Activated CD4-positive, alpha-beta T cell treated with anti-CD3 and anti-CD28 coated beads for 36 hours (primary cell): ENCODE data around the gene RPL38. TPM values are rescaled to one million over a fixed set of nuclear protein-coding genes. Genes with fewer than 3 reads are reported as not detected.

Experiments
- ATAC-seq: fragments of 200-7000 bp; cut with Tn5 transposase; one replicate; pipeline ENCODE4 v1.10.0; 2021; ENCODE audit warnings: mild to moderate bottlenecking, moderate library complexity
- CTCF ChIA-PET: fragments of 350-600 bp; sonication (Branson Sonifier 250); formaldehyde crosslinking; loops from one replicate; lab custom pipeline; 2021; ENCODE audit warnings: antibody characterized with exemption; lab: Charles Lee
- POLR2A ChIA-PET: fragments of 350-600 bp; sonication (Branson Sonifier 250); formaldehyde crosslinking; loops from one replicate; lab custom pipeline; 2021; ENCODE audit warnings: antibody characterized with exemption, inconsistent platforms; lab: Charles Lee
- DNase-seq: peaks from one replicate; pipeline ENCODE4 v3.0.0-alpha.2; 2020
- H3K27ac Mint-ChIP-seq: one replicate; pipeline ENCODE4 v1.8.0; 2021; ENCODE audit warnings: mixed read lengths
- H3K27me3 Mint-ChIP-seq: one replicate; pipeline ENCODE4 v1.8.0; 2021; ENCODE audit warnings: mixed read lengths
- H3K36me3 Mint-ChIP-seq: one replicate; pipeline ENCODE4 v1.8.0; 2021; ENCODE audit warnings: low read depth, mixed read lengths
- H3K4me1 Mint-ChIP-seq: one replicate; pipeline ENCODE4 v1.8.0; 2021; ENCODE audit warnings: mixed read lengths
- H3K4me3 Mint-ChIP-seq: one replicate; pipeline ENCODE4 v1.8.0; 2021; ENCODE audit warnings: mild to moderate bottlenecking, moderate library complexity, mixed read lengths
- H3K9me3 Mint-ChIP-seq: one replicate; pipeline ENCODE4 v1.8.0; 2021; ENCODE audit warnings: low read depth, mixed read lengths
- intact Hi-C, 2 experiments: fragments of 100-400 bp; cut with DNase I in 1 of 2; cut with micrococcal nuclease in 1 of 2; formaldehyde crosslinking; loops; one replicate each; pipeline versions ENCODE4 v1.14.2 to v1.15.1; 2022 to 2024; cut with DNase I, micrococcal nuclease
- total RNA-seq, 2 experiments: library from RNA; stranded (reverse); gene quantifications; one replicate each; pipeline ENCODE4 v1.2.3, GENCODE V29; 2021

Gene RPL38
- total RNA-seq, 2 experiments from 2014 or later: 1,648 to 1,818 TPM

DNA sequence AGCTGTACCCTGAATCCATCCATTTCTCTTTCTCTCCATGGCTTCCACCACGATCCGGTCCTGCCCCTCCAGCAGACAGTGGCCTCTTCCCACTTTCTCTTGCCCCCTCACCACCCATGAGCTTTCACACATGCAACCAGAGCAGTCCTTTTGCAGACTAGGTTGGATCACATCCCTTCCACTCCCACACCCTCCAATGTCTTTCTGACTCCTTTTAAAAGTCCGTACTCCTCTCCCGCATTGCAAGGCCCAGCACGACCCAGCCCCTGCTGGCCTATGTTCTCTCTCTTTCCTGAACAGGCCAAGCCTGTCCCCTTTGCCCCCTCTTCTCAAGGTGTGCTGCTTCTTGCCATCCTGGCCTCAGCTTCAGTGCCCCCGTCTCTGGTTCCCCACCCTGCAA, 48.1 kb downstream of the RPL38 start:
- H3K27me3 Mint-ChIP-seq: no peaks in the 10 kb centered on the region
- ATAC-seq (no peak), DNase-seq (no peak)
- ChIA-PET POLR2A (no interaction called here), CTCF (no interaction called here)
- no peak overlapping the region for H3K4me3 Mint-ChIP-seq
- no peaks in the 10 kb centered on the region for H3K36me3 Mint-ChIP-seq
- H3K27ac Mint-ChIP-seq: no peak overlapping the region
- H3K9me3 Mint-ChIP-seq: no peaks in the 10 kb centered on the region
- intact Hi-C loops: no loop called here
- H3K4me1 Mint-ChIP-seq: no peaks in the 10 kb centered on the region

DNA sequence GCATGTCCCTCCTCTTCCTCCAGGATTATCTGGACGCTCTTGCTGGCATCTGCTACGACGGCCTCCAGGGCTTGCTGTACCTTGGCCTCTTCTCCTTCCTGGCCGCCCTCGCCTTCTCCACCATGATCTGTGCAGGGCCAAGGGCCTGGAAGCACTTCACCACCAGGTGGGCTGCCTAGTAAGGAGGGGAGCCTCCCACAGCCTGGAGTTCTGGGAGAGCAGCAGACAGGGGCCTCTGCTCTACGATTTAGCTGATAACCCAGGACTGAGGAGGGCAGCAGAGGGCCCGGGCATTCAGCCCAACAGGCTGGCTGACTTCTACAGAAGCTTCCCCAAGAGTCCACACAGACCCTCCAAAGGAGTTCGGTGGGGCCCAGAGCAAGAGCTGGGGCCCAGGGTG, 48.7 kb downstream of the RPL38 start:
- no peaks in the 10 kb centered on the region for H3K36me3 Mint-ChIP-seq
- DNase-seq: no peak
- ChIA-PET CTCF (no interaction called here), POLR2A (no interaction called here)
- no peak overlapping the region for H3K4me3 Mint-ChIP-seq
- no peaks in the 10 kb centered on the region for H3K27me3 Mint-ChIP-seq
- no peaks in the 10 kb centered on the region for H3K4me1 Mint-ChIP-seq
- no peaks in the 10 kb centered on the region for H3K9me3 Mint-ChIP-seq
- ATAC-seq: no peak
- intact Hi-C loops: no loop called here
- H3K27ac Mint-ChIP-seq: no peak overlapping the region

DNA sequence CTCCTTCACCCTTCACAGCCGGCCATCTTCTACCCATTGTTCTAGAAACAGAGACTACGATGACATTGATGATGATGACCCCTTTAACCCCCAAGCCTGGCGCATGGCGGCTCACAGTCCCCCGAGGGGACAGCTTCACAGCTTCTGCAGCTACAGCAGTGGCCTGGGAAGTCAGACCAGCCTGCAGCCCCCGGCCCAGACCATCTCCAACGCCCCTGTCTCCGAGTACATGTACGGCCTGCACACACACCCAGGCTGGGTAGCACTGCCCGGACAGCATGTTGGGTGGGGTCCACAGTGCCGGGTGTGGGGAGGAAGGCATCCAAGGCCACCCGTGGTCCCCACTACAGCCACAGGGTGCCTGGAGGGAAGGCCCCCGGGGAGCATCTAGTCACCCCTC, 49.6 kb downstream of the RPL38 start:
- intact Hi-C loops: no loop called here
- Mint-ChIP-seq H3K4me3 (no peak overlapping the region), H3K9me3 (no peaks in the 10 kb centered on the region), H3K27me3 (no peaks in the 10 kb centered on the region), H3K4me1 (no peaks in the 10 kb centered on the region), H3K27ac (no peak overlapping the region), H3K36me3 (no peaks in the 10 kb centered on the region)
- ChIA-PET POLR2A (no interaction called here), CTCF (no interaction called here)
- no peak for ATAC-seq
- no peak for DNase-seq

DNA sequence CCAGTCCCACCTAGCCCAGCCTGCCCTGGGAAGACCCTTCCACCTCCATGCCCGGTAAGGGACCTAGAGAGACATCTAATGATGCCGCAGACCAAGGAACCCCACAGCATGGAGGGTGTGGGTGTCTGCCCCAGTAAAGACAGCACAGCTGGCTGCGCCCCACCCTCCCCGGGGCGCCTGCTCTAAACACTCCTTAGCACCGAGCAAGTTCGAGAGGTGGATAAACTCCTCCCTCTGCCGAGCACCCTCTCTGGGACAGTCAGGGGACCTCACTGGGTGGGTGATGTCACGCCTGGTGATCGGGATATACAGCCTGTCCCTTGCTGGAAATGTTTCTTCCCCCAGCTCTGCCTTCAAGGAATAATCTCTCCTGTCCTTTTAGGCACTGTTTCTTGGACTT, 53.8 kb downstream of the RPL38 start:
- CTCF ChIA-PET: no interaction called here
- Mint-ChIP-seq H3K9me3 (no peaks in the 10 kb centered on the region), H3K27ac (no peak overlapping the region), H3K27me3 (no peaks in the 10 kb centered on the region), H3K4me3 (no peak overlapping the region), H3K36me3 (no peaks in the 10 kb centered on the region), H3K4me1 (no peaks in the 10 kb centered on the region)
- ATAC-seq (no peak), DNase-seq (no peak)
- POLR2A ChIA-PET: no interaction called here
- intact Hi-C loops: no loop called here

DNA sequence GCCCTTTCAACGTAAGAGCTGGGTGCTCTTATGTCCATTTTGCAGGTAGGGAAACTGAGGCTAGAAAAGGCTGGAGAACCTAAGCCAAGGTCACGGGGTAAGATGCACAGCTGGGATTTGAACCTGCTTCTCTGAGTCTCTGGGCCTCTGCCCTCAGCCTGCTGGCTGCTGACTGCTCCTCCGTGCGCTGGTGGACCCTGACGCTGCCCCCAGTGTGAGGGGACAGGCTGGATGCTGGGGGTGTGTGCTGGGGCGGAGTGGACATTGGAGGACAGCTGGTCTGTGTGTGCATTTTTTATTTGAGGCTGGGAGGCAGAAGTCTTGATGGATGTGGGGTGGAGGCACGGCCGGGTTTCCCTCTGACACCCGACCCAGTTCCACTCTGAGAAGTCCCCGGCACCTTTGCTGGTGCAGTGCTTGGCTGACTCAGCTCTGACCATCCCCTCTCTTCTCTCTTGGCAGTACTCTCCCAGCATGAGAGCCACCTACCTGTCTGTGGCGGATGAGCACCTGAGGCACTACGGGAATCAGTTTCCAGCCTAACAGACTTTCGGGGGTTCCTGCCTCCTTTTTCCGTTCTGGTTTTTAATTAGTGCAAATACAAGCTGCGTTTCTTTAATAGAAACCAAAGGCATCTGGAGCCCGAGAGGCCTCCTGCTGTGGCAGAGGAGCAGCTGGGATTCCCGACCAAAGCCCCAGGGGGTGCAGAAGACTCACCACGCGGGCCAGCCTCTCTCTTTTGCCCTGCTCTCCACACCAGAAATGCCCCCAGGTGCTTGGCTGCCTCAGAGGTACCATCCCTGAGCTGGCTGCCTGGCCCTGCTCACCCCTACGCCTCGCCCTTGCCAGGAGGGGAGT, 56.4 kb downstream of the RPL38 start:
- Mint-ChIP-seq H3K27ac (no peak overlapping the region), H3K27me3 (no peaks in the 10 kb centered on the region), H3K9me3 (no peaks in the 10 kb centered on the region), H3K4me1 (no peaks in the 10 kb centered on the region), H3K36me3 (no peaks in the 10 kb centered on the region), H3K4me3 (no peak overlapping the region)
- DNase-seq: no peak
- no peak for ATAC-seq
- CTCF ChIA-PET: interaction anchor here (1.9 kb wide), 1 partner anchor 11 kb away, joined by 8 read pairs; no protein-coding TSS in a partner anchor
- POLR2A ChIA-PET: no interaction called here
- intact Hi-C loops: no loop called here

Other genes starting within 250 kb of the RPL38 start
- 1 to 10 TPM; 2.7 to 3.4 TPM for gene TTYH2, start 9.9 kb downstream of the RPL38 start, total RNA-seq
- gene DNAI2, start 70.6 kb downstream of the RPL38 start, total RNA-seq: under 1 TPM; 0.14 to 0.49 TPM
- under 1 TPM in 1 of 2 experiments, not detected in 1; 0.11 TPM for gene KIF19, start 122.5 kb downstream of the RPL38 start, total RNA-seq
- not detected for gene BTBD17, start 158.2 kb downstream of the RPL38 start, total RNA-seq
- gene GPR142, start 163.8 kb downstream of the RPL38 start, total RNA-seq: not detected
- 1 to 10 TPM in 1 of 2 experiments, under 1 TPM in 1; 0.97 to 1.3 TPM for gene GPRC5C, start 228.4 kb downstream of the RPL38 start, total RNA-seq